Upper lobe of right lung (tissue), 1 donor: ENCODE data around the gene TSSK2. TPM values are rescaled to one million over a fixed set of nuclear protein-coding genes. Genes with fewer than 3 reads are reported as not detected.

ENCODE experiments used
- ATAC-seq: fragments of 200-7000 bp; cut with Tn5 transposase; one replicate; pipeline ENCODE4 v1.9.1; 2020; ENCODE audit warnings: mild to moderate bottlenecking, moderate library complexity
- DNase-seq: peaks from one replicate; pipeline ENCODE4 v3.0.0-alpha.2; 2020
- H3K27ac ChIP-seq: fragments of 200-600 bp; one replicate; pipeline ENCODE4 v1.8.0; 2022
- H3K27me3 ChIP-seq: fragments of 200-600 bp; one replicate; pipeline ENCODE4 v1.8.0; 2022; ENCODE audit warnings: mild to moderate bottlenecking
- H3K36me3 ChIP-seq: fragments of 200-600 bp; one replicate; pipeline ENCODE4 v1.8.0; 2022
- H3K4me1 ChIP-seq: fragments of 200-600 bp; one replicate; pipeline ENCODE4 v1.8.0; 2022
- H3K4me3 ChIP-seq: fragments of 200-600 bp; one replicate; pipeline ENCODE4 v1.8.0; 2022; ENCODE audit warnings: mild to moderate bottlenecking
- H3K9me3 ChIP-seq: fragments of 200-600 bp; one replicate; pipeline ENCODE4 v1.8.0; 2022
- intact Hi-C: fragments of 100-400 bp; cut with DNase I; formaldehyde crosslinking; loops from one replicate; pipeline ENCODE4 v1.11.0; 2022
- total RNA-seq: library from RNA; stranded (reverse); fragmentation: NEBNext Ultra II Directional; extraction: Animal tissue kit (Norgen Biotek cat#: 25700); gene quantifications from one replicate; pipeline ENCODE4 v1.2.1, GENCODE V29; 2021
- TF ChIP-seq, protein P1 (sequence below): fragments of 200-600 bp; IDR thresholded peaks from one replicate; pipeline ENCODE4 v1.8.0; 2022; ENCODE audit warnings: antibody characterized with exemption
- donor health status: DM: no; HTN: yes; CAD: no; lungs with severe emphysema.

The TSSK2 gene
- total RNA-seq, 1 donor from 2014 or later = not detected

DNA sequence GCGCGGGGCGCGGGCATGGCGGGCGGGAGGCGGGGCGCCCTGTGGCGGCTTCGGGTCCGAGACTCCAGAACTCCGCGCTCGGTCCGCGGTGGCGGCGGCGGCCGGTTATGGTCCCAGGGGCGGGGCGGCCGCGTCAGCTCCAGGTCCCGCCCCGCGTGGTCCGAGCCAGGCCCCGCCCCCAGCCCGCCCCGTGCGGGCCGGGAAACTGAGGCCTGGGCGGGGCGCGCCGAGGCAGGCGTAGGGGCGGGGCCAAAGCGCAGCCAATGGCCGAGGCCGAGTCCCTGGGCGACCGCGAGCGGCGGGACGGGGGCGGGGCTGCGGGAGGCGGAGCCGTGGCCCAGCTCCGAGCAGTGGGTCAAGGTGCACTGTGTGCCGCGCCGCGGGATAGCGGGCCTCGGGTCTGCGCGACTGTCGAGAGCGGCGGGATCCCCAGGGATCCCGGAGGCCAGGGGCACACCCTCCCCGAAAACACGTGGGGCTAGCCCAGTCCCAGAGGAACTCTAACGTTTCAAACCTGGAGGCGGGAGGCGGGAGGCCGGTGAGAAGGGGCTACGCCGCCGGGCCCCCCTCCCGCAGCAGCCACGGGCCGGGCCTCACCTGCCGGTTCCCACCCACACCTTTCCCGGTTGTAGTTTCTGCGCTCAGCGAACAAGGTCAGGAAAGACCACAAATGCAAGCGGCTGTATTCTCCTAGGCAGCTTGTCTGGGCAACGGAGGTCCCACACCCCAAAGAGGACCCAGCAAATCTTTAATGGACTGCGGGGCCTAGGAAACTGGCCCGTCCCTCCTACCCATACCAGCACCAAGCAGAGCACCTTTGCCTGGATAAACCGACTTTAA, 47.8 kb downstream of the TSSK2 start, which contains the start of gene SLC25A1:
Gene SLC25A1, minus strand, starts transcription at position 80 of the 840 bp plus-strand sequence. Its CDS starts 63 bp downstream, at position 17.
- H3K9me3 ChIP-seq = no peaks in the 10 kb centered on the region
- TF ChIP-seq, protein P1, sequence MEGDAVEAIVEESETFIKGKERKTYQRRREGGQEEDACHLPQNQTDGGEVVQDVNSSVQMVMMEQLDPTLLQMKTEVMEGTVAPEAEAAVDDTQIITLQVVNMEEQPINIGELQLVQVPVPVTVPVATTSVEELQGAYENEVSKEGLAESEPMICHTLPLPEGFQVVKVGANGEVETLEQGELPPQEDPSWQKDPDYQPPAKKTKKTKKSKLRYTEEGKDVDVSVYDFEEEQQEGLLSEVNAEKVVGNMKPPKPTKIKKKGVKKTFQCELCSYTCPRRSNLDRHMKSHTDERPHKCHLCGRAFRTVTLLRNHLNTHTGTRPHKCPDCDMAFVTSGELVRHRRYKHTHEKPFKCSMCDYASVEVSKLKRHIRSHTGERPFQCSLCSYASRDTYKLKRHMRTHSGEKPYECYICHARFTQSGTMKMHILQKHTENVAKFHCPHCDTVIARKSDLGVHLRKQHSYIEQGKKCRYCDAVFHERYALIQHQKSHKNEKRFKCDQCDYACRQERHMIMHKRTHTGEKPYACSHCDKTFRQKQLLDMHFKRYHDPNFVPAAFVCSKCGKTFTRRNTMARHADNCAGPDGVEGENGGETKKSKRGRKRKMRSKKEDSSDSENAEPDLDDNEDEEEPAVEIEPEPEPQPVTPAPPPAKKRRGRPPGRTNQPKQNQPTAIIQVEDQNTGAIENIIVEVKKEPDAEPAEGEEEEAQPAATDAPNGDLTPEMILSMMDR = no peak
- intact Hi-C loops = no loop called here
- H3K4me3 ChIP-seq = peak within 1 kb of the TSS; percentile 73
- DNase-seq (peak; percentile 97), ATAC-seq (peak; percentile 92)
- peaks cover 4% of the 10 kb centered on the region for H3K36me3 ChIP-seq
- no peaks in the 10 kb centered on the region for H3K27me3 ChIP-seq
- peaks cover 24% of the 10 kb centered on the region for H3K4me1 ChIP-seq
- H3K27ac ChIP-seq = peak within 1 kb of the TSS; percentile 79

DNA sequence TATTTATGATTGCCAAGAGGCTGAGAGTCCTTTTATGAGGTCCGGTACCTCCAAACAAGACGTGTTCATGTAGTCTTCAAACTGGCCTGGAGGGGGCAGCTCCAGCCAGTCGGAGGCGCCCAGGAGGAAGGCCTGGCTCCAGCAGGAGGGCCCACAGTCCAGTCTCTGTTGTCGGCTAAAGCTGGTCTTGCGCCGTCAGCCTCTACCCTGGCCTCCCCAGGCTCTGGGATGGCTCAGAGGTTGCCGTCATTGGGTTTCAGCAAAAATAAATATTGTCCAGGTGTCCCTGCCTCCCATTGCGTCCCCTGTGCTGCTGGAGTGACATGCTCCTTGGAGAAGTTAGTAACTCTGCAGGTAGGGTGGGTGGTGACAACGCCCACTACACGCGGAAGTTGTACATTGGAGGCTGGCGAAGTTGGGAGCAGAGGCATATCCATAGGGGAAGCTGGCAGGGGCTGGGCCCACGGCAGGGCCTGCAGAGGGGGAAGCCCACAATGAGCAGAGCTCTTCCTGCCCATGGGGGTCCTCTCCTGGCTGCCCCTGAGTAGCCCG, 48.5 kb downstream of the TSSK2 start:
- Histone ChIP-seq H3K9me3 (no peaks in the 10 kb centered on the region), H3K4me1 (peaks cover 22% of the 10 kb centered on the region), H3K27me3 (no peaks in the 10 kb centered on the region), H3K4me3 (peak overlapping the region; percentile 73), H3K27ac (peak overlapping the region; percentile 70), H3K36me3 (peaks cover 4% of the 10 kb centered on the region)
- ATAC-seq = peak; percentile 77
- DNase-seq = peak; percentile 89
- TF ChIP-seq, protein P1 = peak; percentile 75
- intact Hi-C loops = no loop called here

DNA sequence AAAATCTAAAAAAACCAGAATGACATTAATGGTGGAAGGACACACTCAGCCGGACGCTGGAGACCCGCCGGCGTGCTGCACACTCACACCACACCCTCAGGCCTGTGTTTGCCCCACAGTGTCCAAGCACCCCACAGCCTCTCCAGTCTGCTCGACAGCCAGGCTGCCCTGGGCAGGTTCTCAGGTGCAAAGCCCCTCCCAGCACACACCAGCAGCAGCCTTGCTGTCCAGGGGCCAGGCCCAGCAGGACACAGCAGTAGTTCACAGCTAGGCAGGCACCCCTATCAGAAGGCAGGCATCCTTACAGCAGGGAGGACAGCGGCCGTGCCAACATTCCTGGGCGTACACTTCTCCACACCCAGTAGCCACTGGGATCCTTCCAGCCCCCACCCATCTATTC, 49.1 kb downstream of the TSSK2 start:
- TF ChIP-seq, protein P1 = no peak
- Histone ChIP-seq H3K4me1 (peaks cover 16% of the 10 kb centered on the region), H3K27ac (no peak overlapping the region), H3K4me3 (no peak overlapping the region), H3K9me3 (no peaks in the 10 kb centered on the region), H3K36me3 (peaks cover 3% of the 10 kb centered on the region), H3K27me3 (no peaks in the 10 kb centered on the region)
- ATAC-seq (no peak), DNase-seq (no peak)
- intact Hi-C loops = no loop called here

DNA sequence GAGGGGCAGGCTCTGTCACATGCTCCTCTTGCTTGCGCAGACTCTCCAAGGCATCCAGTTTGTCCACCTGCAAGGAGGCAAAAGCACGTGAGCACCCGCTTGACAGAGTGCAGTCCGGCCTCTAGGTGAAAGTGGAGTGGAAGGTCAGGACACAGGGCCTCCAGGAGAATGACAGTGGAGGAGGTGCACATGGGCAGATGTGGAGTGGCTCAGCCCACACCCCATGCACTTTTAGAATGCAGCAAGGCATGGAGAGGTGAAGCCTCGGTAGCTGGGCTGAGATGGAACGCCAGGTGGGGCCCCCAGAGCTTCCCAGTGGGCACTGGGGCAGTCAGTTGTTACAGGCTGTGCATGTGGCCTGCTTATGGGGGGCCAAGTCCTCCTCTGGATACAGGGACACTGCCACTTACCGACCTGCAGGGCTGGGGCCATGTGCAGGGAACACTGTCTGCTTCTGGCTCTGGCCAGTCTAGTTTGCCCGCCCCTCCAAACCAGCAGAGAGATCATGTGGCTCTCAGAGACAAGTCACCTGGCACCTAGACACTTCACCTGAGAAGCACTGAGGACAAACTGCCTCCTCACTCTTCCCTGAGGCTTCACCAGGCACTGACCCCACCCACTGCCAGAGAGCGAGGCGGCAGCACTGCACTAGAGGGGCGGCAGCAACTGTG, 49.8 kb downstream of the TSSK2 start:
- H3K4me1 ChIP-seq = peaks cover 16% of the 10 kb centered on the region
- no peaks in the 10 kb centered on the region for H3K36me3 ChIP-seq
- no peaks in the 10 kb centered on the region for H3K9me3 ChIP-seq
- H3K27ac ChIP-seq = no peak overlapping the region
- ATAC-seq (no peak), DNase-seq (no peak)
- intact Hi-C loops = no loop called here
- H3K4me3 ChIP-seq = no peak overlapping the region
- H3K27me3 ChIP-seq = no peaks in the 10 kb centered on the region
- TF ChIP-seq, protein P1 = no peak

DNA sequence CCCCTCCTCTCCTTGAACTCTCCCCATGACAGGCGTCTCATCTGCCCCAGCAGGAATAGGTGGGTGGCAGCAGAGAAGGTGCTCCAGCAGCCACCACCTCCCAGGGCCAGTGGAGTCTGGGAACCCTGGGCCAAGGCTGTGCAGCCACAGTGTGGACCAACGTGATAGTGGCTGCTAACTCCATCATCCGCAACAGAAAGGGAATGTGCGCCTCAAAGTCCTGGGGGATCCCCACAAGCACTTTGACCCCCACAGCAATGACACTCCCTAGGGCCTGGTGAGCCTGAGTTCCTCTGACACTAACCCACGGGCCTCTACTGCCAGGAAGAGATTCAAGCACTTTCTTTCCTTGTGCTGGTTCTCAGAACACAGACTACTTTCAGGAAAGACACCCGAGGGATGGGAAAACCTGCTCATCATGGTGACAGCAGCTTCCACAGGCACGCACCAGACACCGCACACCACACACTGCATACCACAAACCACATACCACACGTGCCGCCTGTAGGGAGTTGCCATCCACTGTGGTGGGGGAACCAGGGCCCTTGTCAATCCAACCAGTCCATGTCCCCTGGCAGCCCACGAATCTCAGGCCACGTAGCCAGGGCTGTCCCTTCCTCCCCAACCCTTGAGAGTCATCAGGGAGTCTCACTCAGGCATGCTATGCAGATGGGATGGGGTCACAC, 50.8 kb downstream of the TSSK2 start:
- Histone ChIP-seq H3K9me3 (no peaks in the 10 kb centered on the region), H3K4me1 (peaks cover 16% of the 10 kb centered on the region), H3K27me3 (no peaks in the 10 kb centered on the region), H3K4me3 (no peak overlapping the region), H3K36me3 (no peaks in the 10 kb centered on the region), H3K27ac (no peak overlapping the region)
- ATAC-seq (no peak), DNase-seq (no peak)
- TF ChIP-seq, protein P1 = no peak
- intact Hi-C loops = no loop called here
